GM19372 (cell line): ENCODE data around the gene SP8.

Experiments
- ATAC-seq: cut with Tn5 transposase; IDR thresholded peaks from one replicate; pipeline ENCODE4 v1.9.1; 2021; ENCODE audit warnings: mild to moderate bottlenecking, low read depth, moderate library complexity; ENCODE audit not compliant: unreplicated experiment

SP8 gene

GRCh38 chr7:20776942-20777341, 9.7 kb downstream of the SP8 start:
- no peak for ATAC-seq

DNA sequence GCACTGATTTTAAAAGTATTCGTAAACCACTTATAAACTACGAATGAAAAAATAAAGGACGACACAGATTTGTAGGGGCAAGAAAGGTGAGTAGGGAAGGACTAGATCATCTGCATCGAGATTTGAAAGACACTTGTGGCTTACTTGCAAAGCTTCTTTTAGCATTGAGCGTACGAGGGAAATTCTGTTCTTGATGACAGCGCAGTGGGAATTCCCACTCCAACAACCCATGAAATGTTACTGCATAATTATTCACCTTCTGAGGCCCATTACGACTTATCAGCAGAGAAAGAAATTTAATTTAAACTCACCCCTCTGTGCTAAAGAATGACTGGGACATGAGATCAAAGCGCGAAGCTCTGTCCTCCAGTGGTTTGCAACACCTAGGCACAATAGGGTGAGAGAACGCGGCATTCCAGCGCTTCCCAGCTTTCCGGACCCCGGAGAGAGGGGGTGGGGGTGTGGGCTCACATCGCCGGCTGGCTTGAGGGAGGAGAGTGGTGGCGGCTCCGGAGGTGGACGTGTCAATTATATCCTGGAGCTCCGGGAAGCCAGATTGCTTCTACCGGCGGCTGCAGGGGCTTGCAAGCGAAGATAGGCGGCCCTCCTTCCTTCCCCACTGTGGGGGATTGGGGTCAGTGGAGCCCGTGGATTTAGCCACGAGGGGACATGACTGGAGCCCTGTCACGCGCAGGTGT, 10.3 kb downstream of the SP8 start:
- no peak for ATAC-seq

DNA sequence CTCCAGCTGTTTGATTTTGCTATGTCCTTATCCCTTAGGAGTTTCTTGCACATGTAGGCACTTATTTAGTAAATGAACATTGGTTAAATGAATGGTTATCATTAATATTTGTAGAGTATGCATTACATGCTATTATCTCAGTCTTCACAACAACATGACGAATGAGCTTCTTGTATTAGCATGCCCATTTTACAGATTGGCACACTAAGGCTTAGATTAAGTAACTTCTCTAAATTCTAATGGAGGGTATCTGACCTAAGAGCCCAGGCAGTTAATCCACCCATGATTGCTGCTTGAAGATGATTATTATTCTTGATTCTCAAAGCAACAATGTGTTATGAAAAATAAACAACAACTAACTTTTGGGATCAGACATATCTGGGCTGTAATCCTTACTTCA, 32.7 kb downstream of the SP8 start:
- ATAC-seq: no peak

- no peak for ATAC-seq
These were observed 36.8 kb downstream of the SP8 start for GRCh38 chr7:20749906-20750305.

- ATAC-seq: no peak
These were observed 37.8 kb downstream of the SP8 start for GRCh38 chr7:20748853-20749252.

- ATAC-seq: no peak
These were observed 39.7 kb downstream of the SP8 start for GRCh38 chr7:20747001-20747400.

DNA sequence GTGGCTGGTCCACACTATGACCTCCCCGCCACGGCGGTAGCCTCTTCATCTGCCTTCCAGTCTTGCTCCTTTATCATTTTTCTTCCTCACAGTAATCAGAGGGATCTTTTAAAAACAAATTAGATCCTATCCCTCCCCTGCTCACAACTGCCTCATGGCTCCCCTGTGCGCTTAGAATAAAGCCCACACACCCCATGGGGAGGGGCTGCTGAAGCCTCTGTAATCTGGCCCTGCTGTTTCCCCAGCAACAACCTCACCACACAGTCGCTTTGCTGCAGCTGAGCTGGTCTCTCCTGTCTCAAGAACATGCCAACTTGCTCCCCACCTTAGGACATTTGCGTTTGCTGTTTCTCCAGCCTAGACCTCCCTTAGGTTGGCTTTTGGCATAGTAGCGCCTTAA, 41.0 kb downstream of the SP8 start:
- no peak for ATAC-seq

- ATAC-seq: no peak
These were observed 41.7 kb downstream of the SP8 start for GRCh38 chr7:20744954-20745446.

DNA sequence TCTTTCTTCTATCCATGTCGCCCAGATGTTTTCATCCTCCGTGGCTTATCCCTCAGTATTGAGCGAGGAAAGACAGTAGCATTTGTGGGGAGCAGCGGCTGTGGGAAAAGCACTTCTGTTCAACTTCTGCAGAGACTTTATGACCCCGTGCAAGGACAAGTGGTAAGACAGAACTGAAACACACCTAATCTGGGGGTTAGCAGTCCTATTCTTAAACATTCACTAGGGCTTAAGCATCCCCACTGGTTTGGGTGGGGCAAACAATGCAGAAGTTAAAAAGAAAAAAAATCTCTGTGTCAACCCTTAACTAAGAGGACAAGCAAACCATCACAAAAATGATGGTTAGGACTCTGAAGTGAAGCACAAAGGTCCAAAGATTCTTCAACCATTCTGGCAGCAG, 43.8 kb downstream of the SP8 start:
- peak; percentile 34 for ATAC-seq

DNA sequence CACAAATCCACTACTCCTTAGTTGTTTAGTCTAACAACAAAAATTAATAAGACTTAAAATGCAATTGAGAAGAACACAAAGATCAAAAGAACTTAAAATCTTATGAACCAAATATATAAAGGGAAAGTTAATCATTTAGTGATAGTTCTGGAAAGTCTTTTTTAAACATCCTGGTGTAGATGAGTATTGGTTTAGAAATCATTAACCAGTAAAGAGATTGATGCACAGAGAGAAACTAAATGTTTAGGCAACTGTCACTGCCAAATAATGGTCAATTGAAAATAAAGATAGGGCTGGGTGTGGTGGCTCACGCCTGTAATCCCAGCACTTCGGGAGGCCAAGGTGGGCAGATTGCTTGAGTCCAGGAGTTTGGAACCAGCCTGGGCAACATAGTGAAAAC, 44.9 kb downstream of the SP8 start:
- no peak for ATAC-seq

- no peak for ATAC-seq
These were observed 47.9 kb downstream of the SP8 start for GRCh38 chr7:20738518-20739481.

GRCh38 chr7:20737840-20738448, 48.7 kb downstream of the SP8 start:
- peak; percentile 53 for ATAC-seq

DNA sequence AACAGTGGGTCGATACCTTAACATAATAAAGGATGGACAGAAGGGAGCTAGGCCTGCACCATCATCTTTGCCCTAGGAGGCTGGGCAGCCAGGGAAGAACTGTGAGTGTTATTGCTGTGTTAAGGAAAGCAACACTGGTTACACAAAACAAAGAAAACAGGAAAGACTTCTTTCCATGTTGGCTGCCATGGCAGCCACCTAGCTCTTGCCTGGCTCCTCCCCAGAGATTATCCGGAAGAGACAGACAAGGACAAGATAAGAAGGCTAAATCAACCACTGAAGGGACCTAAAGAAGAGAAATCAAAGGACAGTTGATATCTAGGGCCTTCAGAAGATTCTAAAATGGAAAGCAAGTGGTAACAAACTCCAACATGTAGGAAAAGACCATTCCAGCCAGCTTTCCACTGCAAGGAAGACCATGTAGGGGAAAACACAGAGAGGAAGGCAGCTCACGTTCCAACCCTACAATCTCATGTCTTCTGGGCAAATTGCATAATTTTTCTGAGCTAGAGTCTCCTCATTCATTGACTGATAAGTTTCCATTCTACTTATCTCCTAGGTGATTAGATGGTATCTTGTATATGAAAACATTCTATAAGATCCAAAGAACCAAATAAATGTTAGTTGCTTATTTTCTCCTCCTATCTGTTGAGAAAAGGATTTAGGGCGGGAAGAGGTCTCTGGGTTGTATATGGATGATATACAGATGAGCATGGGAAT, 51.2 kb downstream of the SP8 start:
- ATAC-seq: no peak
